Caco-2 (cell line): ENCODE data around the gene ANKFN1. TPM values are rescaled to one million over a fixed set of nuclear protein-coding genes. Genes with fewer than 3 reads are reported as not detected.

Experiments used
- BruUV-seq: library from RNA; stranded (reverse); fragments of 400-500 nt; replicated peaks from 2 replicates; lab custom pipeline; 2021; lab: Mats Ljungman, UMichigan
- CTCF ChIA-PET: fragments of 300-600 bp; sonication (Branson Sonifier 250); formaldehyde crosslinking; loops from one replicate; lab custom pipeline; 2022; ENCODE audit warnings: antibody characterized with exemption; lab: Charles Lee
- POLR2A ChIA-PET: fragments of 300-600 bp; sonication (Branson Sonifier 250); formaldehyde crosslinking; loops from one replicate; lab custom pipeline; 2022; ENCODE audit warnings: antibody characterized with exemption; lab: Charles Lee
- DNase-seq, 2 experiments: peaks; one replicate each; pipeline versions ENCODE4 v3.0.0 to v3.0.0-alpha.2; 2020 to 2022
- H3K27me3 ChIP-seq: replicated peaks from 2 replicates; pipeline ENCODE4 v1.6.0; 2011; ENCODE audit warnings: low read length; ENCODE audit not compliant: control insufficient read depth, insufficient read depth
- H3K36me3 ChIP-seq: 2 replicates; pipeline ENCODE4 v1.5.1; 2011; ENCODE audit warnings: low read length; ENCODE audit not compliant: control insufficient read depth, insufficient read depth
- H3K4me1 ChIP-seq: fragments of 250-450 bp; sonication (Bioruptor Pico); 2 replicates; pipeline ENCODE4 v1.5.1; 2020; ENCODE audit warnings: mild to moderate bottlenecking
- H3K4me3 ChIP-seq: 2 replicates; pipeline ENCODE4 v1.5.1; 2011; ENCODE audit warnings: low read depth, mild to moderate bottlenecking, control low read depth, low read length
- H3K9me3 ChIP-seq: fragments of 250-450 bp; sonication (Bioruptor Pico); 2 replicates; pipeline ENCODE4 v1.5.1; 2020; ENCODE audit warnings: mild to moderate bottlenecking, moderate library complexity
- H3K27ac Mint-ChIP-seq: one replicate; pipeline ENCODE4 v1.8.0; 2022; ENCODE audit warnings: mixed read lengths; ENCODE audit not compliant: unreplicated experiment
- H3K27me3 Mint-ChIP-seq: one replicate; pipeline ENCODE4 v1.8.0; 2022; ENCODE audit warnings: mixed read lengths; ENCODE audit not compliant: insufficient read depth, unreplicated experiment
- H3K36me3 Mint-ChIP-seq: one replicate; pipeline ENCODE4 v1.8.0; 2022; ENCODE audit warnings: mild to moderate bottlenecking, mixed read lengths; ENCODE audit not compliant: insufficient read depth, unreplicated experiment
- H3K4me1 Mint-ChIP-seq: one replicate; pipeline ENCODE4 v1.8.0; 2022; ENCODE audit warnings: low read depth, mixed read lengths; ENCODE audit not compliant: unreplicated experiment
- H3K4me3 Mint-ChIP-seq: one replicate; pipeline ENCODE4 v1.8.0; 2022; ENCODE audit warnings: mild to moderate bottlenecking, moderate library complexity, mixed read lengths; ENCODE audit not compliant: unreplicated experiment
- H3K9me3 Mint-ChIP-seq: one replicate; pipeline ENCODE4 v1.8.0; 2022; ENCODE audit warnings: mixed read lengths; ENCODE audit not compliant: unreplicated experiment
- CTCF ChIP-seq, 2 experiments: fragments of 200-600 bp in 1 of 2; IDR thresholded peaks; 1 replicate in 1 of 2; 2 replicates in 1 of 2; pipeline versions ENCODE4 v1.5.1 to v1.8.0; 2011 to 2022; ENCODE audit warnings: antibody characterized with exemption in 1 of 2, control low read depth in 1 of 2, inconsistent platforms in 1 of 2, low read depth in 1 of 2, low read length in 1 of 2, mild to moderate bottlenecking in 1 of 2, moderate library complexity in 1 of 2; ENCODE audit not compliant: insufficient read depth in 1 of 2, severe bottlenecking in 1 of 2, unreplicated experiment in 1 of 2
- intact Hi-C: fragments of 100-400 bp; cut with micrococcal nuclease; formaldehyde crosslinking; loops from one replicate; pipeline ENCODE4 v1.10.0; 2022; ENCODE audit not compliant: unreplicated experiment
- total RNA-seq: library from RNA; stranded (reverse); gene quantifications from 2 replicates; pipeline ENCODE4 v1.2.3, GENCODE V29; 2022

Gene ANKFN1
- total RNA-seq, 1 experiment from 2014 or later: 0.34 TPM

GRCh38 chr17:56309897-56310296 is 156.6 kb downstream of the ANKFN1 start:
- no peaks in the 10 kb centered on the region for H3K36me3 ChIP-seq
- BruUV-seq: no TSS peak
- Mint-ChIP-seq H3K27ac (no peak overlapping the region), H3K4me3 (no peak overlapping the region), H3K9me3 (no peaks in the 10 kb centered on the region), H3K27me3 (peaks cover 3% of the 10 kb centered on the region), H3K4me1 (no peaks in the 10 kb centered on the region), H3K36me3 (no peaks in the 10 kb centered on the region)
- no peak overlapping the region for H3K4me3 ChIP-seq
- no peaks in the 10 kb centered on the region for H3K4me1 ChIP-seq
- no peaks in the 10 kb centered on the region for H3K27me3 ChIP-seq
- CTCF ChIA-PET: no interaction called here
- DNase-seq: no peak
- no peaks in the 10 kb centered on the region for H3K9me3 ChIP-seq
- no peak for TF ChIP-seq CTCF (IDR thresholded peaks at IDR 0.05; ENCODE audit: insufficient read depth in 1 of 2, low read depth in 1 of 2, low read length in 1 of 2, severe bottlenecking in 1 of 2, unreplicated experiment in 1 of 2)
- intact Hi-C loops: loop anchor here (10.0 kb wide), 1 partner anchor 465 kb away; no protein-coding TSS in a partner anchor
- POLR2A ChIA-PET: no interaction called here

- Histone ChIP-seq H3K9me3 (no peaks in the 10 kb centered on the region), H3K36me3 (no peaks in the 10 kb centered on the region), H3K27me3 (no peaks in the 10 kb centered on the region), H3K4me1 (no peaks in the 10 kb centered on the region), H3K4me3 (no peak overlapping the region)
- Mint-ChIP-seq H3K27ac (no peak overlapping the region), H3K36me3 (no peaks in the 10 kb centered on the region), H3K27me3 (peaks cover 3% of the 10 kb centered on the region), H3K4me1 (no peaks in the 10 kb centered on the region), H3K4me3 (no peak overlapping the region), H3K9me3 (no peaks in the 10 kb centered on the region)
- ChIA-PET CTCF (no interaction called here), POLR2A (no interaction called here)
- no peak for DNase-seq
- TF ChIP-seq CTCF (IDR thresholded peaks at IDR 0.05; ENCODE audit: insufficient read depth in 1 of 2, low read depth in 1 of 2, low read length in 1 of 2, severe bottlenecking in 1 of 2, unreplicated experiment in 1 of 2): no peak
- no TSS peak for BruUV-seq
- intact Hi-C loops: loop anchor here (10.0 kb wide), 1 partner anchor 466 kb away; no protein-coding TSS in a partner anchor
These were observed 157.5 kb downstream of the ANKFN1 start for GRCh38 chr17:56310782-56311181.

- Histone ChIP-seq H3K4me1 (no peaks in the 10 kb centered on the region), H3K9me3 (no peaks in the 10 kb centered on the region), H3K36me3 (no peaks in the 10 kb centered on the region), H3K27me3 (no peaks in the 10 kb centered on the region), H3K4me3 (no peak overlapping the region)
- no peaks in the 10 kb centered on the region for H3K36me3 Mint-ChIP-seq
- BruUV-seq: no TSS peak
- H3K27me3 Mint-ChIP-seq: no peaks in the 10 kb centered on the region
- no peaks in the 10 kb centered on the region for H3K4me1 Mint-ChIP-seq
- no peak overlapping the region for H3K4me3 Mint-ChIP-seq
- no peaks in the 10 kb centered on the region for H3K9me3 Mint-ChIP-seq
- ChIA-PET POLR2A (no interaction called here), CTCF (interaction anchor here (0.6 kb wide), 1 partner anchor 10 kb away, joined by 3 read pairs; no protein-coding TSS in a partner anchor)
- intact Hi-C loops: loop anchor here (10.0 kb wide), 1 partner anchor 468 kb away; no protein-coding TSS in a partner anchor
- no peak overlapping the region for H3K27ac Mint-ChIP-seq
- DNase-seq: no peak
- no peak for TF ChIP-seq CTCF (IDR thresholded peaks at IDR 0.05; ENCODE audit: insufficient read depth in 1 of 2, low read depth in 1 of 2, low read length in 1 of 2, severe bottlenecking in 1 of 2, unreplicated experiment in 1 of 2)
These were observed 159.9 kb downstream of the ANKFN1 start for GRCh38 chr17:56313201-56313600.
